Measurements from ENCODE around the gene DCC.

DCC gene

DNA sequence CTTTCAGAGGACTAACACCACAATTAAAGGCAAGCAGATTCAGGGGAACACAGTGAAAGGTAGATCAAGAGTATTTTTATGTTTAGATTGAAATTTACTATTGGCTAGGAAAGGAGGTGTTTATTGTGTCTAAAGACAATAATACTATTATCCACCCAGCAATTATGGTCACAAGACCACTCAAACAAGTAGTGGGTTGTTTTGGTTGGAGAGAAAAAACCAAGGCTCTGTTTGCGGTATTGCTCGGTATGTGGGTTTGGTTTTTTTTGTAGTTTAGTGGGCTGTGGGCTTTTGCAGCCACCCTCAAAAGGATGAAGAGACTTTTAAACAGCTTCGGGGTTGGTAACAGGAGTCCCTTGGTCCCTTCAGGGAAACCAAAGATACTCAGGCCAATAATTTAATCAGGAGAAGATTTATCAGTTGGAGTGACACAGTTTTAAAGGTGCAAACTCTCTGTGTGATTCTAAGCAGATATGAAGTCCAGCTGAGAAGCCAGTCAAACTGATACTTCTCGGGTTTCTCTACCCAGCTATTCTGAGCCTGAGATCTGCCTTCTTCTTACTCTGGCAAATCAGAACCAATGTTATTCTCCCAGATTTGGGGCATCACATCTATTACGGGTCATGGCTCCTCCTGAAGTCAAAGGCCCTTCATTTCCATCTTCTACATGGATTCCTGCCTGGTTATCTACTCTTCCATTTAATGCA lies 55.3 kb downstream of the DCC start:
- ChIA-PET CTCF (no interaction called here), POLR2A (no interaction called here)
- DNase-seq: no peak
- H3K4me1 ChIP-seq (ENCODE audit: control extremely low read depth in 1 of 4, control insufficient read depth in 4 of 4, insufficient read depth in 4 of 4, low read length in 3 of 4): no peaks in the 10 kb centered on the region
- H3K36me3 ChIP-seq (ENCODE audit: control insufficient read depth in 4 of 4, insufficient read depth in 4 of 4, low read length in 3 of 4): no peaks in the 10 kb centered on the region
- WGBS (ENCODE audit: insufficient coverage): 82% methylated on average over 3 of the region's 5 CpGs
- H3K9me3 ChIP-seq (ENCODE audit: control extremely low read depth in 1 of 5, control insufficient read depth in 4 of 5, insufficient read depth in 2 of 5, low read depth in 1 of 5, low read length in 4 of 5): no peaks in the 10 kb centered on the region
- H3K27ac ChIP-seq (ENCODE audit: insufficient read depth in 1 of 2, low read depth in 1 of 2, low read length in 2 of 2, poor library complexity in 1 of 2, severe bottlenecking in 2 of 2): no peak overlapping the region
- H3K27me3 ChIP-seq (replicated peaks in 2 of 5; ENCODE audit: control insufficient read depth in 4 of 5, insufficient read depth in 5 of 5, low read length in 4 of 5): no peaks in the 10 kb centered on the region
- H3K4me3 ChIP-seq (ENCODE audit: control insufficient read depth in 1 of 7, extremely low read depth in 1 of 7, insufficient read depth in 4 of 7, low read depth in 2 of 7, low read length in 6 of 7): no peak overlapping the region

DNA sequence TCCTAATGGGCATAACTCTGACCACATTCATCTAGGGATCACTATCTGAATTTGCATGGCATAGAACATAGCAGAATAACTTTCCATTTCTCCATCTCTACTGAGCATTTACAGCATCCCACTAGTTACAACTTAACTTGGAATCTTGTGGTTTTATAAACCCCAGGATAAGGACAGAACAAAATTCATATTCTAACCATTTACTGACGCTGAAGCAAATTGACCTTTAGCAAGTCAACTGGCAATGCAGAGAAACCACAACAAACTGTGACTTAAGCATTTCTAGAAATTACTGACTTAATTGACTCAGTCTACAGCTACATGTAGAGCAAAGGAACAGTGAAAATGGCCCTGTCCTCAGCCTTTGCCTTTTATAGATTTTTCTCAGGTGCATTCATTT lies 61.2 kb downstream of the DCC start:
- ChIA-PET CTCF (no interaction called here), POLR2A (no interaction called here)
- WGBS (ENCODE audit: insufficient coverage): 100% methylated on average over 1 of the region's 1 CpG

DNA sequence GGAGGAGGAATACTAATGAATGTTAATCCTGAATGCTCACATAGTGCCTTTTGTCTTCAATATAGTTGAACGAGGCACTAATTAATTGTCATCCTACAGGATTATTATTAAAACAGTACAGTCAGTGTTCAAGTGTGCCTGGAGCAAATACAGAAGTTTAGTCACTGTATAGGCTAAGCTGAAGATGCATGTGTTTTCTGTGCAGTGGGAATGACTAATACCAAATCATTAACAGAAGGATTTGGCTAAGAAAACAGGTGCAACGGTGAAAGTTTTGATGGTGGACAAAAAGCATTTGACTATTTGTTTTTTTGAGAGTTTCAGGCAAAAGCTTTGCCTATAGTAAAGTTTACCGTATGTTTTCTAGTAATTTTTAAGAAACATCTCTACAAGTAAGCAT lies 62.8 kb downstream of the DCC start:
- ChIA-PET POLR2A (no interaction called here), CTCF (no interaction called here)
- no peaks in the 10 kb centered on the region for H3K27me3 ChIP-seq (replicated peaks in 2 of 5; ENCODE audit: control insufficient read depth in 4 of 5, insufficient read depth in 5 of 5, low read length in 4 of 5)
- no peaks in the 10 kb centered on the region for H3K9me3 ChIP-seq (ENCODE audit: control extremely low read depth in 1 of 5, control insufficient read depth in 4 of 5, insufficient read depth in 2 of 5, low read depth in 1 of 5, low read length in 4 of 5)
- WGBS (ENCODE audit: insufficient coverage): no CpG with 5 or more reads among the region's 3 CpGs
- no peak overlapping the region for H3K27ac ChIP-seq (ENCODE audit: insufficient read depth in 1 of 2, low read depth in 1 of 2, low read length in 2 of 2, poor library complexity in 1 of 2, severe bottlenecking in 2 of 2)
- no peaks in the 10 kb centered on the region for H3K36me3 ChIP-seq (ENCODE audit: control insufficient read depth in 4 of 4, insufficient read depth in 4 of 4, low read length in 3 of 4)
- no peak overlapping the region for H3K4me3 ChIP-seq (ENCODE audit: control insufficient read depth in 1 of 7, extremely low read depth in 1 of 7, insufficient read depth in 4 of 7, low read depth in 2 of 7, low read length in 6 of 7)
- no peaks in the 10 kb centered on the region for H3K4me1 ChIP-seq (ENCODE audit: control extremely low read depth in 1 of 4, control insufficient read depth in 4 of 4, insufficient read depth in 4 of 4, low read length in 3 of 4)
- no peak for DNase-seq

More for the DNA sequence above, 61.2 kb downstream of the DCC start:
- Histone ChIP-seq H3K27me3 (replicated peaks in 2 of 5; ENCODE audit: control insufficient read depth in 4 of 5, insufficient read depth in 5 of 5, low read length in 4 of 5) (no peaks in the 10 kb centered on the region), H3K4me1 (ENCODE audit: control extremely low read depth in 1 of 4, control insufficient read depth in 4 of 4, insufficient read depth in 4 of 4, low read length in 3 of 4) (no peaks in the 10 kb centered on the region), H3K9me3 (ENCODE audit: control extremely low read depth in 1 of 5, control insufficient read depth in 4 of 5, insufficient read depth in 2 of 5, low read depth in 1 of 5, low read length in 4 of 5) (no peaks in the 10 kb centered on the region), H3K4me3 (ENCODE audit: control insufficient read depth in 1 of 7, extremely low read depth in 1 of 7, insufficient read depth in 4 of 7, low read depth in 2 of 7, low read length in 6 of 7) (no peak overlapping the region), H3K27ac (ENCODE audit: insufficient read depth in 1 of 2, low read depth in 1 of 2, low read length in 2 of 2, poor library complexity in 1 of 2, severe bottlenecking in 2 of 2) (no peak overlapping the region), H3K36me3 (ENCODE audit: control insufficient read depth in 4 of 4, insufficient read depth in 4 of 4, low read length in 3 of 4) (no peaks in the 10 kb centered on the region)
- DNase-seq: no peak

DNA sequence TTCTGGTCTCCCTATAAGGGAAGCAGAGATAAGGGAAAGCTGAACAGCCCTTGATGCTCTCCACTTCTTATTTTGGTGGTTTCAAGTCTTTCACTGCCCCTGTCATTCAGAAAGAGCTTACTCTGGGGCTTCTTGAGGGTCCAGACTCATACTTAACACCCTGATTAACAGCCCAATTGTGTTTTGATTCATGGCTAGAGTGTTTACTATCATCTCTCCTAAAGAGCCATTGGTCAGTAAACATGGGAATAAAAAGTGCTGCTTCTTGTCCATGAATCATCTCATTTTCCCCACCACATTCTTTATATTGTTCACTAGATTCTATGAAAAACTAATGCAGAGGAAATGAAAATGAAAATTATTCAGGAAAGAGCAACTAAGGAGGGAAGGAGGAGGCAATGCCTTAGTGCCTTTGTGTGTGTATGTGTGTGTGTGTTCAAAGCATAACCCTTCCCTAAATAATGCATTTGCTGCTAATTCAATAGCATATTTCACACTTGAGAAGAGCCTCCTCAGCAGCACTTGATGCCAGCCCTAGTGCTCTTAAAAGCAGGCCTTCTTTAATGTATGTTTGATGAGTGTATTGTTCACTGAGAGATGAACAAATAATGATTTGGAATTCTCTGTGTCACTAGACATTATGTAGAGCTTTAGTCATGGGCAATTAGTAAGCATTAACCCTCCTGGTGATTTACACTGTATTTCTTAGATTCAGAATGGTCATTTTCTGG lies 63.5 kb downstream of the DCC start:
- CTCF ChIA-PET: no interaction called here
- POLR2A ChIA-PET: no interaction called here
- Histone ChIP-seq H3K9me3 (ENCODE audit: control extremely low read depth in 1 of 5, control insufficient read depth in 4 of 5, insufficient read depth in 2 of 5, low read depth in 1 of 5, low read length in 4 of 5) (no peaks in the 10 kb centered on the region), H3K27ac (ENCODE audit: insufficient read depth in 1 of 2, low read depth in 1 of 2, low read length in 2 of 2, poor library complexity in 1 of 2, severe bottlenecking in 2 of 2) (no peak overlapping the region), H3K36me3 (ENCODE audit: control insufficient read depth in 4 of 4, insufficient read depth in 4 of 4, low read length in 3 of 4) (no peaks in the 10 kb centered on the region), H3K27me3 (replicated peaks in 2 of 5; ENCODE audit: control insufficient read depth in 4 of 5, insufficient read depth in 5 of 5, low read length in 4 of 5) (no peaks in the 10 kb centered on the region), H3K4me3 (ENCODE audit: control insufficient read depth in 1 of 7, extremely low read depth in 1 of 7, insufficient read depth in 4 of 7, low read depth in 2 of 7, low read length in 6 of 7) (no peak overlapping the region), H3K4me1 (ENCODE audit: control extremely low read depth in 1 of 4, control insufficient read depth in 4 of 4, insufficient read depth in 4 of 4, low read length in 3 of 4) (no peaks in the 10 kb centered on the region)
- no peak for DNase-seq

DNA sequence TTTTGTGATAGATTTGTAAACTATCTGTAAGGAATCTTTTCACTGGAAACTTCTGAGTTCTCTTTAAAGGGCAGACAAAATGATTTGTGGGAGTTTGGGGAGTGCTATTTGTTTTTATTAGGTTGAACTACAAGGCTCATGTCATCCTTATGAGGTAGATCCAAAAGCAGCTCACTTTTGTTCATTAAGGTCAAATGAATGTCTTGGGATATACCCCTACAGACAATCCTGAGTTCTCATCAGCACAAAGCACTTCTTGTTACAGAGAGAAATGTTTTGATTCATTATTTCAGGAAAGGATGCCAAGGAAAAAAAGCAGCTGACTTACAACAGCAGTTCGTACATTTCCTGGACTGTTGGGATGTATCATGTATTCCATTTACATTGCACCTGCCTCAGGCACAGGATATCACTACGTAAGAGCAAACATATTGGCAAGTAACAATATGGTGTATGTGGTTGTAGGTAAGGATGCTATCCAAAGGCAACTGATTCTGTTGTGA lies 68.9 kb downstream of the DCC start:
- ChIA-PET POLR2A (no interaction called here), CTCF (no interaction called here)
- no peak overlapping the region for H3K27ac ChIP-seq (ENCODE audit: insufficient read depth in 1 of 2, low read depth in 1 of 2, low read length in 2 of 2, poor library complexity in 1 of 2, severe bottlenecking in 2 of 2)
- no peaks in the 10 kb centered on the region for H3K36me3 ChIP-seq (ENCODE audit: control insufficient read depth in 4 of 4, insufficient read depth in 4 of 4, low read length in 3 of 4)
- no peak for DNase-seq
- WGBS (ENCODE audit: insufficient coverage): no CpG with 5 or more reads among the region's 2 CpGs
- no peak overlapping the region for H3K4me3 ChIP-seq (ENCODE audit: control insufficient read depth in 1 of 7, extremely low read depth in 1 of 7, insufficient read depth in 4 of 7, low read depth in 2 of 7, low read length in 6 of 7)
- H3K27me3 ChIP-seq (replicated peaks in 2 of 5; ENCODE audit: control insufficient read depth in 4 of 5, insufficient read depth in 5 of 5, low read length in 4 of 5): no peaks in the 10 kb centered on the region
- H3K9me3 ChIP-seq (ENCODE audit: control extremely low read depth in 1 of 5, control insufficient read depth in 4 of 5, insufficient read depth in 2 of 5, low read depth in 1 of 5, low read length in 4 of 5): no peaks in the 10 kb centered on the region
- no peaks in the 10 kb centered on the region for H3K4me1 ChIP-seq (ENCODE audit: control extremely low read depth in 1 of 4, control insufficient read depth in 4 of 4, insufficient read depth in 4 of 4, low read length in 3 of 4)

DNA sequence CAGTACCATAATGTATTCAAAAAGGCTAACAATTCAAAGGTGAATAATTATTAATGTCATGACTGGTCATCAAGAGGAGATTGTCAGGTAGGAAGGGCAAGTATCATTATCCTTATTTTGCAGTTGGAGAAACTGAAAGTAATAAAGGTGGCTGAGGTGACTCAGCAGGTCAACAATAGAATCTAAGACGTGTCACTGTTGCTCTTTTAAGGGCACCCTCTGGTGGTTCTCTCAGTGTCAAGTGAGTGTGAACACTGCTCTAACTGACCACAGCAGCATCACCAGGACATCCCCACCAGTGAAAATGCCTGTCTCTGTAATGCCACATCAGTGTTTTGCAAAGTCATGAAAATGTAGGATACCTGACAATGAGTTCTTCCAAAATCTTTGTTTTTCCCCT lies 69.7 kb downstream of the DCC start:
- POLR2A ChIA-PET: no interaction called here
- Histone ChIP-seq H3K36me3 (ENCODE audit: control insufficient read depth in 4 of 4, insufficient read depth in 4 of 4, low read length in 3 of 4) (no peaks in the 10 kb centered on the region), H3K27me3 (replicated peaks in 2 of 5; ENCODE audit: control insufficient read depth in 4 of 5, insufficient read depth in 5 of 5, low read length in 4 of 5) (no peaks in the 10 kb centered on the region), H3K4me3 (ENCODE audit: control insufficient read depth in 1 of 7, extremely low read depth in 1 of 7, insufficient read depth in 4 of 7, low read depth in 2 of 7, low read length in 6 of 7) (no peak overlapping the region), H3K27ac (ENCODE audit: insufficient read depth in 1 of 2, low read depth in 1 of 2, low read length in 2 of 2, poor library complexity in 1 of 2, severe bottlenecking in 2 of 2) (no peak overlapping the region), H3K4me1 (ENCODE audit: control extremely low read depth in 1 of 4, control insufficient read depth in 4 of 4, insufficient read depth in 4 of 4, low read length in 3 of 4) (no peaks in the 10 kb centered on the region), H3K9me3 (ENCODE audit: control extremely low read depth in 1 of 5, control insufficient read depth in 4 of 5, insufficient read depth in 2 of 5, low read depth in 1 of 5, low read length in 4 of 5) (no peaks in the 10 kb centered on the region)
- DNase-seq: no peak
- CTCF ChIA-PET: no interaction called here
- WGBS (ENCODE audit: insufficient coverage): 14% methylated on average over 1 of the region's 1 CpG

DNA sequence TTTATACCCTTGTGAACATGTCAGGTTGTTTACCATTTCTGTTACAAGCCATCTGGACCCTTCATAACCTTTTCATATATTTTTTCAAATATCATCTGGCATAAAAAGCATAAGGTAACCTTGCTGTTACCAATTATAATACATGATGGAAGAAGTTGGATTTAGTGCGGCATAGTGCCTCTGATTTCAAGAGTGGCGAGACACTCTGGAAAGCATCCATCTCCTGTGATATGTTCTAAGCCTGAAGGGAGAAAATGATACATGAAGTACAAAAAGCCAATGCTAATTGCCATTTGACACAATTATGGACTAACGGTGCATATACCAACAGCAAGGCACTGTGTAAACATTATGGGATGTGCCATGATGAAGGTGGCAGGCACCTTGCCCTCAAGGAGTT lies 75.1 kb downstream of the DCC start:
- H3K4me3 ChIP-seq (ENCODE audit: control insufficient read depth in 1 of 7, extremely low read depth in 1 of 7, insufficient read depth in 4 of 7, low read depth in 2 of 7, low read length in 6 of 7): no peak overlapping the region
- H3K9me3 ChIP-seq (ENCODE audit: control extremely low read depth in 1 of 5, control insufficient read depth in 4 of 5, insufficient read depth in 2 of 5, low read depth in 1 of 5, low read length in 4 of 5): no peaks in the 10 kb centered on the region
- WGBS (ENCODE audit: insufficient coverage): 100% methylated on average over 1 of the region's 3 CpGs
- no peaks in the 10 kb centered on the region for H3K27me3 ChIP-seq (replicated peaks in 2 of 5; ENCODE audit: control insufficient read depth in 4 of 5, insufficient read depth in 5 of 5, low read length in 4 of 5)
- no peak overlapping the region for H3K27ac ChIP-seq (ENCODE audit: insufficient read depth in 1 of 2, low read depth in 1 of 2, low read length in 2 of 2, poor library complexity in 1 of 2, severe bottlenecking in 2 of 2)
- no peaks in the 10 kb centered on the region for H3K36me3 ChIP-seq (ENCODE audit: control insufficient read depth in 4 of 4, insufficient read depth in 4 of 4, low read length in 3 of 4)
- H3K4me1 ChIP-seq (ENCODE audit: control extremely low read depth in 1 of 4, control insufficient read depth in 4 of 4, insufficient read depth in 4 of 4, low read length in 3 of 4): no peaks in the 10 kb centered on the region
- DNase-seq: no peak
- ChIA-PET CTCF (no interaction called here), POLR2A (no interaction called here)

All from common myeloid progenitor, CD34-positive (primary cell).